GM23248 (cell line): ENCODE measurements around the gene FAM111B. TPM values are rescaled to one million over a fixed set of nuclear protein-coding genes. Genes with fewer than 3 reads are reported as not detected.
A peak's percentile ranks its signal among the peaks of the same experiment; 100 is the strongest.

Experiments used
- DNase-seq: peaks from one replicate; pipeline ENCODE4 v3.0.0-alpha.2; 2015
- H2AFZ ChIP-seq: fragments of 200-600 bp; sonication (generic); 2 replicates; pipeline ENCODE4 v1.6.1; 2016; ENCODE audit warnings: antibody characterized with exemption
- H3F3A ChIP-seq: fragments of 200-600 bp; sonication (generic); 2 replicates; pipeline ENCODE4 v1.6.1; 2016; ENCODE audit warnings: mild to moderate bottlenecking, antibody characterized with exemption, mixed run types; ENCODE audit not compliant: insufficient read depth
- H3K27ac ChIP-seq: fragments of 200-600 bp; sonication (generic); 2 replicates; pipeline ENCODE4 v1.5.1; 2016; ENCODE audit warnings: mild to moderate bottlenecking
- H3K27me3 ChIP-seq: fragments of 200-600 bp; sonication (generic); replicated peaks from 2 replicates; pipeline ENCODE4 v1.6.1; 2016; ENCODE audit warnings: mild to moderate bottlenecking; ENCODE audit not compliant: insufficient read depth
- H3K36me3 ChIP-seq: fragments of 200-600 bp; sonication (generic); 2 replicates; pipeline ENCODE4 v1.6.1; 2016; ENCODE audit warnings: low read depth, mild to moderate bottlenecking
- H3K4me1 ChIP-seq: fragments of 200-600 bp; sonication (generic); 2 replicates; pipeline ENCODE4 v1.6.1; 2016; ENCODE audit warnings: mild to moderate bottlenecking; ENCODE audit not compliant: insufficient read depth
- H3K4me2 ChIP-seq: fragments of 200-600 bp; sonication (generic); one replicate; pipeline ENCODE4 v1.6.1; 2016; ENCODE audit warnings: mild to moderate bottlenecking; ENCODE audit not compliant: unreplicated experiment
- H3K4me3 ChIP-seq: fragments of 200-600 bp; sonication (generic); 2 replicates; pipeline ENCODE4 v1.5.1; 2016; ENCODE audit warnings: mild to moderate bottlenecking
- H3K79me2 ChIP-seq: fragments of 200-600 bp; sonication (generic); 2 replicates; pipeline ENCODE4 v1.6.1; 2016; ENCODE audit warnings: mild to moderate bottlenecking; ENCODE audit not compliant: insufficient read depth
- H3K9ac ChIP-seq: fragments of 200-600 bp; sonication (generic); 2 replicates; pipeline ENCODE4 v1.6.1; 2016; ENCODE audit warnings: mild to moderate bottlenecking
- H3K9me2 ChIP-seq: fragments of 200-600 bp; sonication (generic); 2 replicates; pipeline ENCODE4 v1.6.1; 2016; ENCODE audit warnings: mixed run types, mild to moderate bottlenecking, moderate library complexity; ENCODE audit not compliant: insufficient read depth
- H3K9me3 ChIP-seq: fragments of 200-600 bp; sonication (generic); one replicate; pipeline ENCODE4 v1.6.1; 2017; ENCODE audit warnings: low read depth
- H4K20me1 ChIP-seq: fragments of 200-600 bp; sonication (generic); 2 replicates; pipeline ENCODE4 v1.6.0; 2016; ENCODE audit not compliant: insufficient read depth
- EZH2 ChIP-seq: fragments of 200-600 bp; sonication (generic); IDR thresholded peaks from 2 replicates; pipeline ENCODE4 v1.6.1; 2018; ENCODE audit warnings: antibody characterized with exemption, mild to moderate bottlenecking; ENCODE audit not compliant: insufficient read depth, poor library complexity, severe bottlenecking
- EZH2phosphoT487 ChIP-seq: fragments of 200-600 bp; sonication (generic); IDR thresholded peaks from 2 replicates; pipeline ENCODE4 v1.6.1; 2018; ENCODE audit warnings: antibody characterized with exemption, moderate library complexity, mild to moderate bottlenecking, low read depth; ENCODE audit not compliant: insufficient read depth
- WGBS, 2 experiments: methylation state at CpG; one replicate each; pipeline ENCODE4 v1.1.6; 2015 to 2017; ENCODE audit warnings: low lambda C conversion rate in 2 of 2, low coverage in 1 of 2; ENCODE audit errors: missing lambda C conversion rate in 2 of 2; 5-methylcytosine and 5-hydroxymethylcytosine counted together
- in situ Hi-C: fragments of 300-500 bp; cut with MboI; formaldehyde crosslinking; loops from 2 replicates; pipeline ENCODE4 v1.15.0; 2020
- polyA plus RNA-seq: library from polyadenylated mRNA; unstranded; fragments of >200 nt; fragmentation: Nextera tagmentation; extraction: Ambion mirVana; gene quantifications from 2 replicates; pipeline ENCODE4 v1.2.1, GENCODE V29; 2016
- total RNA-seq: library from RNA; depleted of rRNA; stranded (reverse); fragments of >200 nt; shearing (Covaris generic); gene quantifications from 2 replicates; pipeline ENCODE4 v1.2.3, GENCODE V29; 2014

Gene FAM111B
- total and polyA plus RNA-seq, 2 experiments from 2014 or later: 4.5 to 7.3 TPM

GRCh38 chr11:59173080-59173963 lies 66.3 kb downstream of the FAM111B start:
- DNase-seq: peak; percentile 49
- Histone ChIP-seq H3K4me1 (peaks cover 12% of the 10 kb centered on the region), H3K9me3 (no peaks in the 10 kb centered on the region), H3K9me2 (no peaks in the 10 kb centered on the region), H3K36me3 (no peaks in the 10 kb centered on the region), H4K20me1 (no peaks in the 10 kb centered on the region), H2AFZ (peak overlapping the region; percentile 69), H3K4me3 (peak overlapping the region; percentile 74), H3K79me2 (no peaks in the 10 kb centered on the region), H3K9ac (no peak overlapping the region), H3K27me3 (0 out of 2 replicates have a peak, but pooled peaks cover 9% of the 10 kb centered on the region), H3K27ac (no peak overlapping the region), H3K4me2 (peak overlapping the region; percentile 93), H3F3A (0 out of 2 replicates have a peak, but pooled peaks cover 7% of the 10 kb centered on the region)
- whole genome bisulfite sequencing, 2 experiments: 4 to 6% methylated on average over 35 to 37 of the region's 37 CpGs
- no peak for TF ChIP-seq EZH2phosphoT487
- TF ChIP-seq EZH2: peak; percentile 84
- in situ Hi-C loops: no loop called here

DNA sequence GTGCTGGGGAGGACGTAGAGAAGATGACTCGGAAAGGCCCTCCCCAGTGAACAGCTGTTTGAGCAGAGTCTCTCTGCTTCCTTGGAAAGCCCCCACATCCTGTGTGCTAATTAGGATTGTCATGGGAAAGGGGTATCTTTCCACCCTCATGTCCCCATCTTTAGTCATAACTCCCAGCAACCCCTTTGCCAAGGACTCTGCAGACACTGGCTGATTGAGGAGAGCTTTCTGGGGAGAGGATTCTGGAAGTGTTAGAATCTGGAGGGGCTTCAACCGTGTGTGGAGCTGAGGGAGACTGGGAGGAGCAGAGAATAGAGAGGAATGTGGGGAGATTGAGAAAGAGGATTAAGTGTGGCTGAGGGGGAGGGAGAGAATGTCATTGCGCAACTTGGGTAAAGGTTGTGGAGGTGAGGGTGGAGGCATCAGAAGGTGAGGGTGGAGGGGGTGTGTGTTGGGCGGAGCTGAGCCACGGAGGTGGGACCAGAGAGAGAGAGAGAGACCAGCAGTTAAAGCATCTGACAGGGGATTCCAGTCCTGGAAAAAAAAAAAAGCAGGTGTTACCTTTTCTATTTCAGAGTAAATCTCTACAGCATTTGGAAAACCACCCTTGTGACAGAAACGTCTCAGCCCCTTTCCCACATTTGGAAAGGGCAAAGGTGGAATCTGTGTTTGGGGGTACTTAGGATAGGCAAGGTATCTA lies 67.1 kb downstream of the FAM111B start:
- H3K4me2 ChIP-seq: peak overlapping the region; percentile 93
- H3F3A ChIP-seq: 0 out of 2 replicates have a peak, but pooled peaks cover 7% of the 10 kb centered on the region
- in situ Hi-C loops: no loop called here
- peaks cover 12% of the 10 kb centered on the region for H3K4me1 ChIP-seq
- H3K27ac ChIP-seq: no peak overlapping the region
- H2AFZ ChIP-seq: no peak overlapping the region; the same call in 1 of the 2 replicates
- TF ChIP-seq EZH2 (no peak), EZH2phosphoT487 (no peak)
- H3K27me3 ChIP-seq: 0 out of 2 replicates have a peak, but pooled peaks cover 9% of the 10 kb centered on the region
- 31 to 41% methylated on average over 5 to 7 of the region's 7 CpGs for WGBS, 2 experiments
- no peaks in the 10 kb centered on the region for H3K79me2 ChIP-seq
- H4K20me1 ChIP-seq: no peaks in the 10 kb centered on the region
- no peak overlapping the region for H3K4me3 ChIP-seq
- H3K9ac ChIP-seq: no peak overlapping the region
- peak; percentile 23 for DNase-seq
- H3K9me3 ChIP-seq: no peaks in the 10 kb centered on the region
- H3K9me2 ChIP-seq: no peaks in the 10 kb centered on the region
- no peaks in the 10 kb centered on the region for H3K36me3 ChIP-seq

- Histone ChIP-seq H3K9ac (no peak overlapping the region), H3K4me1 (peaks cover 12% of the 10 kb centered on the region), H3K4me3 (no peak overlapping the region), H3K4me2 (no peak overlapping the region), H3K9me3 (no peaks in the 10 kb centered on the region), H3K79me2 (no peaks in the 10 kb centered on the region), H3F3A (0 out of 2 replicates have a peak, but pooled peaks cover 7% of the 10 kb centered on the region), H4K20me1 (no peaks in the 10 kb centered on the region), H2AFZ (no peak overlapping the region), H3K9me2 (no peaks in the 10 kb centered on the region), H3K27ac (no peak overlapping the region), H3K36me3 (no peaks in the 10 kb centered on the region), H3K27me3 (0 out of 2 replicates have a peak, but pooled peaks cover 6% of the 10 kb centered on the region)
- TF ChIP-seq EZH2phosphoT487 (no peak), EZH2 (no peak)
- in situ Hi-C loops: loop anchor here (25.0 kb wide), 1 partner anchor 513 kb away; no protein-coding TSS in a partner anchor
- 82 to 88% methylated on average over 7 of the region's 7 CpGs for WGBS, 2 experiments
- DNase-seq: peak; percentile 65
These were observed 67.6 kb downstream of the FAM111B start for GRCh38 chr11:59174664-59175033.

- no peak for DNase-seq
These were observed 68.1 kb downstream of the FAM111B start for GRCh38 chr11:59175091-59175501.

More at GRCh38 chr11:59175091-59175501, 68.1 kb downstream of the FAM111B start:
- Histone ChIP-seq H3K9me2 (no peaks in the 10 kb centered on the region), H3F3A (0 out of 2 replicates have a peak, but pooled peaks cover 7% of the 10 kb centered on the region), H3K4me3 (no peak overlapping the region), H4K20me1 (no peaks in the 10 kb centered on the region), H3K9me3 (no peaks in the 10 kb centered on the region), H3K4me1 (peaks cover 12% of the 10 kb centered on the region), H3K79me2 (no peaks in the 10 kb centered on the region), H3K27me3 (0 out of 2 replicates have a peak, but pooled peaks cover 2% of the 10 kb centered on the region), H3K9ac (no peak overlapping the region), H3K27ac (no peak overlapping the region), H3K4me2 (no peak overlapping the region), H3K36me3 (no peaks in the 10 kb centered on the region), H2AFZ (no peak overlapping the region)
- TF ChIP-seq EZH2 (no peak), EZH2phosphoT487 (no peak)
- in situ Hi-C loops: loop anchor here (25.0 kb wide), 1 partner anchor 512 kb away; no protein-coding TSS in a partner anchor
- WGBS, 2 experiments: 90 to 92% methylated on average over 4 of the region's 4 CpGs
